Astrocyte (in vitro differentiated cells and primary cell): ENCODE measurements around the gene LINGO3. TPM values are rescaled to one million over a fixed set of nuclear protein-coding genes. Genes with fewer than 3 reads are reported as not detected.

Experiments
- DNase-seq: peaks from one replicate; pipeline ENCODE4 v3.0.0-alpha.2; 2010; ENCODE audit warnings: low read depth
- FAIRE-seq: peaks from 2 replicates; lab custom pipeline; 2011; peaks lifted over from hg19 to GRCh38; lab: Jason Lieb, UNC
- H2AFZ ChIP-seq: 2 replicates; pipeline ENCODE4 v1.6.0; 2012; ENCODE audit warnings: low read depth, low read length, inconsistent platforms
- H3K27ac ChIP-seq: 2 replicates; pipeline ENCODE4 v1.5.1; 2011; ENCODE audit warnings: low read depth, low read length, inconsistent platforms
- H3K27me3 ChIP-seq: 2 replicates; pipeline ENCODE4 v1.6.0; 2011; ENCODE audit warnings: low read length, inconsistent platforms; ENCODE audit not compliant: insufficient read depth
- H3K36me3 ChIP-seq: 2 replicates; pipeline ENCODE4 v1.5.1; 2011; ENCODE audit warnings: low read length, inconsistent platforms; ENCODE audit not compliant: insufficient read depth
- H3K4me1 ChIP-seq: 2 replicates; pipeline ENCODE4 v1.5.1; 2011; ENCODE audit warnings: low read length, inconsistent platforms; ENCODE audit not compliant: insufficient read depth
- H3K4me2 ChIP-seq: 2 replicates; pipeline ENCODE4 v1.6.0; 2012; ENCODE audit warnings: low read length, inconsistent platforms
- H3K4me3 ChIP-seq: 2 replicates; pipeline ENCODE4 v1.5.1; 2011; ENCODE audit warnings: low read depth, mild to moderate bottlenecking, low read length, inconsistent platforms; ENCODE audit not compliant: insufficient read depth
- H3K79me2 ChIP-seq: 2 replicates; pipeline ENCODE4 v1.6.0; 2012; ENCODE audit warnings: mild to moderate bottlenecking, low read length, inconsistent platforms; ENCODE audit not compliant: insufficient read depth
- H3K9ac ChIP-seq: 2 replicates; pipeline ENCODE4 v1.6.0; 2012; ENCODE audit warnings: mild to moderate bottlenecking, low read length, inconsistent platforms
- H3K9me3 ChIP-seq: 2 replicates; pipeline ENCODE4 v1.5.1; 2012; ENCODE audit warnings: low read depth, mild to moderate bottlenecking, low read length, inconsistent platforms; ENCODE audit not compliant: insufficient read depth
- H4K20me1 ChIP-seq: 2 replicates; pipeline ENCODE4 v1.6.0; 2012; ENCODE audit warnings: low read length, inconsistent platforms; ENCODE audit not compliant: insufficient read depth
- H3K27ac Mint-ChIP-seq: one replicate; pipeline ENCODE4 v1.8.0; 2021; ENCODE audit warnings: mild to moderate bottlenecking, mixed read lengths; ENCODE audit not compliant: unreplicated experiment
- H3K27me3 Mint-ChIP-seq: one replicate; pipeline ENCODE4 v1.8.0; 2021; ENCODE audit warnings: low read depth, mixed read lengths; ENCODE audit not compliant: unreplicated experiment
- H3K36me3 Mint-ChIP-seq: one replicate; pipeline ENCODE4 v1.8.0; 2021; ENCODE audit warnings: low read depth, mixed read lengths; ENCODE audit not compliant: unreplicated experiment
- H3K4me1 Mint-ChIP-seq: one replicate; pipeline ENCODE4 v1.8.0; 2021; ENCODE audit warnings: low read depth, mixed read lengths; ENCODE audit not compliant: unreplicated experiment
- H3K4me3 Mint-ChIP-seq: one replicate; pipeline ENCODE4 v1.8.0; 2021; ENCODE audit warnings: mild to moderate bottlenecking, moderate library complexity, mixed read lengths; ENCODE audit not compliant: unreplicated experiment
- H3K9me3 Mint-ChIP-seq: one replicate; pipeline ENCODE4 v1.8.0; 2021; ENCODE audit warnings: mild to moderate bottlenecking, mixed read lengths; ENCODE audit not compliant: unreplicated experiment
- CTCF ChIP-seq: IDR thresholded peaks from 2 replicates; pipeline ENCODE4 v1.5.1; 2011; ENCODE audit warnings: low read depth, mild to moderate bottlenecking, inconsistent platforms, low read length, moderate library complexity; ENCODE audit not compliant: insufficient read depth
- EZH2 ChIP-seq: IDR thresholded peaks from 2 replicates; pipeline ENCODE4 v1.6.1; 2012; ENCODE audit warnings: mild to moderate bottlenecking, low read length, inconsistent platforms; ENCODE audit not compliant: insufficient read depth
- total RNA-seq: library from RNA; stranded (reverse); gene quantifications from 2 replicates; pipeline ENCODE4 v1.2.1, GENCODE V29; 2021

Gene LINGO3
- total RNA-seq, 1 donor from 2014 or later = not detected

GRCh38 chr19:2325281-2326046 lies 17.5 kb upstream of the LINGO3 start:
- Histone ChIP-seq H4K20me1 (peaks cover 45% of the 10 kb centered on the region), H3K36me3 (peaks cover 2% of the 10 kb centered on the region), H3K27me3 (no peaks in the 10 kb centered on the region), H3K4me2 (no peak overlapping the region), H3K27ac (no peak overlapping the region), H3K9me3 (no peaks in the 10 kb centered on the region), H3K4me1 (peaks cover 15% of the 10 kb centered on the region), H3K79me2 (peaks cover 55% of the 10 kb centered on the region), H2AFZ (no peak overlapping the region), H3K4me3 (no peak overlapping the region), H3K9ac (no peak overlapping the region)
- Mint-ChIP-seq H3K27me3 (no peaks in the 10 kb centered on the region), H3K4me1 (peaks cover 20% of the 10 kb centered on the region), H3K27ac (peak overlapping the region; percentile 58), H3K4me3 (no peak overlapping the region), H3K9me3 (no peaks in the 10 kb centered on the region), H3K36me3 (peaks cover 5% of the 10 kb centered on the region)
- DNase-seq (no peak), FAIRE-seq (no peak)
- TF ChIP-seq CTCF (no peak), EZH2 (no peak)

GRCh38 chr19:2324220-2324948 lies 16.4 kb upstream of the LINGO3 start:
- Histone ChIP-seq H3K4me1 (peaks cover 9% of the 10 kb centered on the region), H3K27ac (no peak overlapping the region), H4K20me1 (peaks cover 35% of the 10 kb centered on the region), H3K4me2 (no peak overlapping the region), H3K9ac (no peak overlapping the region), H3K27me3 (no peaks in the 10 kb centered on the region), H3K9me3 (no peaks in the 10 kb centered on the region), H3K36me3 (peaks cover 2% of the 10 kb centered on the region), H3K79me2 (peaks cover 45% of the 10 kb centered on the region), H2AFZ (no peak overlapping the region), H3K4me3 (no peak overlapping the region)
- Mint-ChIP-seq H3K4me3 (no peak overlapping the region), H3K9me3 (no peaks in the 10 kb centered on the region), H3K27me3 (no peaks in the 10 kb centered on the region), H3K4me1 (peaks cover 11% of the 10 kb centered on the region), H3K27ac (peak overlapping the region; percentile 58), H3K36me3 (peaks cover 5% of the 10 kb centered on the region)
- no peak for TF ChIP-seq CTCF
- no peak for TF ChIP-seq EZH2
- FAIRE-seq (no peak), DNase-seq (no peak)
